PC-3 (cell line): ENCODE data around the gene KCNQ5. TPM values are rescaled to one million over a fixed set of nuclear protein-coding genes. Genes with fewer than 3 reads are reported as not detected.

Experiments
- ATAC-seq: fragments of 200-7000 bp; cut with Tn5 transposase; 2 replicates; pipeline ENCODE4 v1.9.1; 2020; ENCODE audit warnings: mild to moderate bottlenecking, moderate library complexity
- BruUV-seq: library from RNA; stranded (reverse); fragments of 400-500 nt; replicated peaks from 2 replicates; lab custom pipeline; 2021; lab: Mats Ljungman, UMichigan
- CTCF ChIA-PET: fragments of 300-600 bp; sonication (Branson Sonifier 250); formaldehyde crosslinking; loops from one replicate; lab custom pipeline; 2022; ENCODE audit warnings: antibody characterized with exemption; lab: Charles Lee
- POLR2A ChIA-PET: fragments of 300-600 bp; sonication (Branson Sonifier 250); formaldehyde crosslinking; loops from one replicate; lab custom pipeline; 2022; ENCODE audit warnings: antibody characterized with exemption; ENCODE audit not compliant: unreplicated experiment; lab: Charles Lee
- DNase-seq: peaks from one replicate; pipeline ENCODE4 v3.0.0-alpha.2; 2015
- H2AFZ ChIP-seq: fragments of 300-600 bp; sonication (generic); 2 replicates; pipeline ENCODE4 v1.6.0; 2016; ENCODE audit warnings: antibody characterized with exemption, low read length
- H3F3A ChIP-seq: fragments of 300-600 bp; sonication (generic); one replicate; pipeline ENCODE4 v1.6.0; 2017; ENCODE audit warnings: antibody characterized with exemption, low read length, control low read depth, mild to moderate bottlenecking; ENCODE audit not compliant: unreplicated experiment
- H3K27ac ChIP-seq: fragments of 300-600 bp; sonication (generic); 2 replicates; pipeline ENCODE4 v1.5.1; 2016; ENCODE audit warnings: mild to moderate bottlenecking, low read length
- H3K27me3 ChIP-seq: fragments of 300-600 bp; sonication (generic); 2 replicates; pipeline ENCODE4 v1.6.1; 2016; ENCODE audit warnings: low read length, mixed read lengths
- H3K36me3 ChIP-seq: fragments of 300-600 bp; sonication (generic); 2 replicates; pipeline ENCODE4 v1.6.1; 2016; ENCODE audit warnings: low read depth, mixed run types, low read length, mixed read lengths
- H3K4me1 ChIP-seq: fragments of 300-600 bp; sonication (generic); 2 replicates; pipeline ENCODE4 v1.5.1; 2016; ENCODE audit warnings: low read length; ENCODE audit not compliant: insufficient read depth
- H3K4me2 ChIP-seq: fragments of 300-600 bp; sonication (generic); 2 replicates; pipeline ENCODE4 v1.6.0; 2016; ENCODE audit warnings: low read length
- H3K4me3 ChIP-seq: fragments of 300-600 bp; sonication (generic); 2 replicates; pipeline ENCODE4 v1.5.1; 2016; ENCODE audit warnings: mild to moderate bottlenecking, low read length, mixed read lengths
- H3K79me2 ChIP-seq: fragments of 300-600 bp; sonication (generic); 2 replicates; pipeline ENCODE4 v1.6.1; 2017; ENCODE audit warnings: low read length, mixed read lengths
- H3K9ac ChIP-seq: fragments of 300-600 bp; sonication (generic); 2 replicates; pipeline ENCODE4 v1.6.0; 2016; ENCODE audit warnings: mild to moderate bottlenecking, low read length
- H3K9me2 ChIP-seq: fragments of 300-600 bp; sonication (generic); replicated peaks from 2 replicates; pipeline ENCODE4 v1.6.1; 2016; ENCODE audit warnings: mixed run types, low read length, mixed read lengths
- H3K9me3 ChIP-seq: fragments of 300-600 bp; sonication (generic); 2 replicates; pipeline ENCODE4 v1.6.1; 2016; ENCODE audit warnings: low read length, mixed read lengths
- H4K20me1 ChIP-seq: fragments of 300-600 bp; sonication (generic); 2 replicates; pipeline ENCODE4 v1.6.1; 2016; ENCODE audit warnings: low read length, mixed read lengths
- EZH2 ChIP-seq: fragments of 300-600 bp; sonication (generic); IDR thresholded peaks from one replicate; pipeline ENCODE4 v1.6.1; 2017; ENCODE audit warnings: antibody characterized with exemption, mild to moderate bottlenecking, low read length; ENCODE audit not compliant: unreplicated experiment
- EZH2phosphoT487 ChIP-seq: fragments of 300-600 bp; sonication (generic); IDR thresholded peaks from 2 replicates; pipeline ENCODE4 v1.6.1; 2018; ENCODE audit warnings: mild to moderate bottlenecking, antibody characterized with exemption, low read length, borderline replicate concordance
- intact Hi-C: fragments of 100-400 bp; cut with micrococcal nuclease; formaldehyde crosslinking; loops from 2 replicates; pipeline ENCODE4 v1.9.0; 2023
- total RNA-seq: library from RNA; depleted of rRNA; stranded (reverse); fragments of >200 nt; gene quantifications from 2 replicates; pipeline ENCODE4 v1.2.3, GENCODE V29; 2014
- TF ChIP-seq, protein P1 (sequence below): fragments of 300-600 bp; sonication (generic); conservative IDR thresholded peaks from 2 replicates; pipeline ENCODE4 v1.5.1; 2017; ENCODE audit warnings: antibody characterized with exemption, low read depth, mild to moderate bottlenecking, low read length

KCNQ5 gene
- total RNA-seq, 1 experiment from 2014 or later, result not detected

DNA sequence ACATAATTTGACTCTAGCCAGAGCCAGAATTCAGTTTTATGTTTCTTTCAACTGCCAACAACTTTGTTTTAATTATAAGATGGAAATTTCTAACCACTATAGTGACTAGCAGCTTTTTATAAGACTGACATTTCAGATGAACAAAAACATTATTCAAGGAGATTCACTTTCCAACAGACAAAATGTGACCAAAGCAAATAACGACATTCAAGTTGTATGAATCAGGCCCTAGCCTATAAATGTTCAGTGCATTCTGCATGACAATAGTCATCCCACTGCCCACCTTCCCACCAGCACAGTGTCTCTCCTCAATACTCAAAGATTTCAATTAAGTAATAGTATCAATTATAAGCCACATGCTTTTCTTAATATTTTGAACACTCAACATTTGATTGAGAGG, 402.7 kb downstream of the KCNQ5 start:
- TF ChIP-seq, protein P1, sequence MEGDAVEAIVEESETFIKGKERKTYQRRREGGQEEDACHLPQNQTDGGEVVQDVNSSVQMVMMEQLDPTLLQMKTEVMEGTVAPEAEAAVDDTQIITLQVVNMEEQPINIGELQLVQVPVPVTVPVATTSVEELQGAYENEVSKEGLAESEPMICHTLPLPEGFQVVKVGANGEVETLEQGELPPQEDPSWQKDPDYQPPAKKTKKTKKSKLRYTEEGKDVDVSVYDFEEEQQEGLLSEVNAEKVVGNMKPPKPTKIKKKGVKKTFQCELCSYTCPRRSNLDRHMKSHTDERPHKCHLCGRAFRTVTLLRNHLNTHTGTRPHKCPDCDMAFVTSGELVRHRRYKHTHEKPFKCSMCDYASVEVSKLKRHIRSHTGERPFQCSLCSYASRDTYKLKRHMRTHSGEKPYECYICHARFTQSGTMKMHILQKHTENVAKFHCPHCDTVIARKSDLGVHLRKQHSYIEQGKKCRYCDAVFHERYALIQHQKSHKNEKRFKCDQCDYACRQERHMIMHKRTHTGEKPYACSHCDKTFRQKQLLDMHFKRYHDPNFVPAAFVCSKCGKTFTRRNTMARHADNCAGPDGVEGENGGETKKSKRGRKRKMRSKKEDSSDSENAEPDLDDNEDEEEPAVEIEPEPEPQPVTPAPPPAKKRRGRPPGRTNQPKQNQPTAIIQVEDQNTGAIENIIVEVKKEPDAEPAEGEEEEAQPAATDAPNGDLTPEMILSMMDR, result no peak
- TF ChIP-seq EZH2phosphoT487 (no peak), EZH2 (no peak)
- peak overlapping the region; percentile 73 for H3K27ac ChIP-seq
- ChIA-PET CTCF (interaction anchor here (0.7 kb wide), 1 partner anchor 56 kb away, joined by 3 read pairs; no protein-coding TSS in a partner anchor), POLR2A (no interaction called here)
- no peaks in the 10 kb centered on the region for H3K36me3 ChIP-seq
- no peak overlapping the region for H3K4me3 ChIP-seq
- intact Hi-C loops, result loop anchor here (2.0 kb wide), 1 partner anchor 48 kb away; no protein-coding TSS in a partner anchor
- BruUV-seq, result no TSS peak
- DNase-seq (peak; percentile 74), ATAC-seq (peak; percentile 72)
- H3K27me3 ChIP-seq, result no peaks in the 10 kb centered on the region
- peaks cover 39% of the 10 kb centered on the region for H3K4me1 ChIP-seq
- no peaks in the 10 kb centered on the region for H3K9me3 ChIP-seq
- no peak overlapping the region for H2AFZ ChIP-seq
- H3F3A ChIP-seq, result no peaks in the 10 kb centered on the region
- H3K79me2 ChIP-seq, result no peaks in the 10 kb centered on the region
- H3K4me2 ChIP-seq, result peak overlapping the region; percentile 62
- no peaks in the 10 kb centered on the region for H4K20me1 ChIP-seq
- H3K9ac ChIP-seq, result peak overlapping the region; percentile 40; the same call in 1 of the 2 replicates
- no peaks in the 10 kb centered on the region for H3K9me2 ChIP-seq

DNA sequence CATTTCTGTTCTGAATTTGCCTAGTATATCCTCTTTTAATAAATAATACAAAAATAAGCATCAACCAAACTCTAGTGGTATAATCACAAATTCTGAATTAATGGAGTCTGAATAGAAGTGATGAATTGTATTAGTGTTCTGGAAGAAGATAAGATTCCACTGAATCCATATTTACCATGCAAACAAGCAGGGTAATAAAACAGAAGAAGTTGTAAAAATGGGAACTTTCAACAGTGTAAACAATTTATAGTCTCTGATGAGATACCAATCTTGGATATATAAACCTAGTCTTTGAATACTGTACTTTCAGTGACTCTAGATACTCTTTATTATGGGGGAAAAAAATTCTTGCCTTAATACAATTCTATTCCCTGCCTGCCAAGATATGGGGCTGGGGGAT, 405.8 kb downstream of the KCNQ5 start:
- Histone ChIP-seq H3K4me1 (peaks cover 68% of the 10 kb centered on the region), H3K9me2 (no peaks in the 10 kb centered on the region), H4K20me1 (no peaks in the 10 kb centered on the region), H3K79me2 (no peaks in the 10 kb centered on the region), H3K27me3 (no peaks in the 10 kb centered on the region), H3K4me2 (peak overlapping the region; percentile 52; the same call in 1 of the 2 replicates), H3K9ac (peak overlapping the region; percentile 79), H2AFZ (no peak overlapping the region), H3K4me3 (no peak overlapping the region), H3F3A (no peaks in the 10 kb centered on the region), H3K9me3 (no peaks in the 10 kb centered on the region), H3K36me3 (no peaks in the 10 kb centered on the region), H3K27ac (peak overlapping the region; percentile 99)
- ATAC-seq (peak; percentile 34), DNase-seq (peak; percentile 54)
- ChIA-PET POLR2A (no interaction called here), CTCF (no interaction called here)
- TF ChIP-seq EZH2phosphoT487 (no peak), EZH2 (no peak)
- TF ChIP-seq, protein P1, result no peak
- intact Hi-C loops, result no loop called here
- no TSS peak for BruUV-seq

DNA sequence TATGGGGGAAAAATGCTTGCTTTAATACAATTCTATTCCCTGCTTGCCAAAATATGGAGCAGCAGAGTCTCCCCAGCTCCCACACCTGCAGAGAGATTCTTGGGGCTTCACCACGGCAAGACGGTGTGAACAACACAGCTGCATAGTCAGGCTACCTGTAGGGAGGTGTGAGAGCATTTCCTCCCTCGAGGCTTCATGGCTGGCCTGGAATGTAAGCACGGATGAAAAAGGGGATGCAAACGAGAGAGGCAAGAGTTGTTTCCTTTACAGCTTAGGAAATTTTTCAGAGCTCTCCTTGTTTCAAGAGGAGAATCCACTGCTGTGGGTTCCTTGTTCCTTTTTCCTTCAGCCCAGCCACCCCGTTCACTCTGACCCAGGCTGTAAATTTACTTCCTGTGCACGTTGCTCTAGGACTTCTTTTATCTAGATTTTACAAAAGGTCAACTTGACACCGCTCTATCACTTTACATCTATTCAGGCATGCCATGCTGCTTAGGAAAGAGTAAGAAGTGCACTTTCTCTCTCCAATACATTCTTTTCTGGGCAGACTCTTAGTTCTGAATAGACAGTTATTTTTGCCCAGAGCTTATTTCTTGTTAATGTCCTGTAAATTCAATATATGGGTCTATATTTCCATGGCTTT, 406.4 kb downstream of the KCNQ5 start:
- no peaks in the 10 kb centered on the region for H3K27me3 ChIP-seq
- ChIA-PET CTCF (no interaction called here), POLR2A (no interaction called here)
- DNase-seq (no peak), ATAC-seq (no peak)
- BruUV-seq, result no TSS peak
- no peaks in the 10 kb centered on the region for H3K9me3 ChIP-seq
- no peaks in the 10 kb centered on the region for H4K20me1 ChIP-seq
- H3K9ac ChIP-seq, result peak overlapping the region; percentile 79
- no peak overlapping the region for H3K4me3 ChIP-seq
- no peaks in the 10 kb centered on the region for H3F3A ChIP-seq
- TF ChIP-seq EZH2, result no peak
- no peak for TF ChIP-seq EZH2phosphoT487
- TF ChIP-seq, protein P1, result no peak
- peaks cover 73% of the 10 kb centered on the region for H3K4me1 ChIP-seq
- H3K27ac ChIP-seq, result peak overlapping the region; percentile 99
- no peak overlapping the region for H2AFZ ChIP-seq
- no peaks in the 10 kb centered on the region for H3K36me3 ChIP-seq
- no peaks in the 10 kb centered on the region for H3K79me2 ChIP-seq
- intact Hi-C loops, result no loop called here
- H3K4me2 ChIP-seq, result peak overlapping the region; percentile 52
- no peaks in the 10 kb centered on the region for H3K9me2 ChIP-seq
